ENCODE measurements around the gene KCNN1.
"Not testable (repeated sequence)": the region's sequence is repeated elsewhere in the genome, so short reads cannot be mapped to it uniquely, and the experiment has no call there.

Gene KCNN1

GRCh38 chr19:17998827-17999150 lies 31.9 kb downstream of the KCNN1 start:
- Mint-ChIP-seq H3K27me3 (no peaks in the 10 kb centered on the region), H3K36me3 (ENCODE audit: low read depth) (peaks cover 9% of the 10 kb centered on the region), H3K4me1 (ENCODE audit: low read depth) (peaks cover 27% of the 10 kb centered on the region), H3K4me3 (no peak overlapping the region), H3K9me3 (no peaks in the 10 kb centered on the region), H3K27ac (no peak overlapping the region)
- DNase-seq = no peak

GRCh38 chr19:17999684-18000479 lies 33.0 kb downstream of the KCNN1 start:
- Mint-ChIP-seq H3K4me3 (peak overlapping the region; percentile 88), H3K4me1 (ENCODE audit: low read depth) (peaks cover 27% of the 10 kb centered on the region), H3K9me3 (no peaks in the 10 kb centered on the region), H3K27me3 (no peaks in the 10 kb centered on the region), H3K27ac (peak overlapping the region; percentile 97), H3K36me3 (ENCODE audit: low read depth) (peaks cover 10% of the 10 kb centered on the region)
- no peak for DNase-seq

GRCh38 chr19:18000480-18000914 lies 33.6 kb downstream of the KCNN1 start:
- peaks cover 27% of the 10 kb centered on the region for H3K4me1 Mint-ChIP-seq (ENCODE audit: low read depth)
- H3K4me3 Mint-ChIP-seq = peak overlapping the region; percentile 88
- H3K27me3 Mint-ChIP-seq = no peaks in the 10 kb centered on the region

GRCh38 chr19:18000915-18001776 lies 34.2 kb downstream of the KCNN1 start:
- Mint-ChIP-seq H3K27ac (peak overlapping the region; percentile 97), H3K36me3 (ENCODE audit: low read depth) (peaks cover 11% of the 10 kb centered on the region), H3K9me3 (no peaks in the 10 kb centered on the region), H3K27me3 (no peaks in the 10 kb centered on the region), H3K4me3 (peak overlapping the region; percentile 88), H3K4me1 (ENCODE audit: low read depth) (peaks cover 27% of the 10 kb centered on the region)
- DNase-seq = peak; percentile 91

More at GRCh38 chr19:18000480-18000914, 33.6 kb downstream of the KCNN1 start:
- Mint-ChIP-seq H3K9me3 (no peaks in the 10 kb centered on the region), H3K36me3 (ENCODE audit: low read depth) (peaks cover 11% of the 10 kb centered on the region), H3K27ac (peak overlapping the region; percentile 97)
- peak; percentile 53 for DNase-seq

GRCh38 chr19:18001777-18002345 lies 35.0 kb downstream of the KCNN1 start:
- peaks cover 13% of the 10 kb centered on the region for H3K36me3 Mint-ChIP-seq (ENCODE audit: low read depth)
- H3K4me1 Mint-ChIP-seq (ENCODE audit: low read depth) = peaks cover 29% of the 10 kb centered on the region
- H3K4me3 Mint-ChIP-seq = peak overlapping the region; percentile 88
- H3K9me3 Mint-ChIP-seq = no peaks in the 10 kb centered on the region
- no peak for DNase-seq
- peak overlapping the region; percentile 87 for H3K27ac Mint-ChIP-seq
- H3K27me3 Mint-ChIP-seq = no peaks in the 10 kb centered on the region

- H3K4me3 Mint-ChIP-seq = peak overlapping the region; percentile 88
- H3K36me3 Mint-ChIP-seq (ENCODE audit: low read depth) = peaks cover 16% of the 10 kb centered on the region
These were observed 35.5 kb downstream of the KCNN1 start for GRCh38 chr19:18002347-18002850.

GRCh38 chr19:18005750-18006149 lies 38.8 kb downstream of the KCNN1 start:
- H3K36me3 Mint-ChIP-seq (ENCODE audit: low read depth) = peaks cover 38% of the 10 kb centered on the region
- DNase-seq, H3K9me3 Mint-ChIP-seq, H3K4me3 Mint-ChIP-seq, H3K27ac Mint-ChIP-seq, H3K27me3 Mint-ChIP-seq: not testable (repeated sequence)
- peaks cover 46% of the 10 kb centered on the region for H3K4me1 Mint-ChIP-seq (ENCODE audit: low read depth)

More at GRCh38 chr19:18002347-18002850, 35.5 kb downstream of the KCNN1 start:
- H3K27me3 Mint-ChIP-seq = no peaks in the 10 kb centered on the region
- DNase-seq = peak; percentile 50
- peak overlapping the region; percentile 87 for H3K27ac Mint-ChIP-seq
- peaks cover 31% of the 10 kb centered on the region for H3K4me1 Mint-ChIP-seq (ENCODE audit: low read depth)
- H3K9me3 Mint-ChIP-seq = no peaks in the 10 kb centered on the region

- DNase-seq = peak; percentile 87
- Mint-ChIP-seq H3K4me3 (peak overlapping the region; percentile 78), H3K27me3 (no peaks in the 10 kb centered on the region), H3K4me1 (ENCODE audit: low read depth) (peaks cover 43% of the 10 kb centered on the region), H3K9me3 (no peaks in the 10 kb centered on the region), H3K27ac (peak overlapping the region; percentile 93), H3K36me3 (ENCODE audit: low read depth) (peaks cover 47% of the 10 kb centered on the region)
These were observed 40.4 kb downstream of the KCNN1 start for GRCh38 chr19:18007044-18007916.

GRCh38 chr19:18007917-18008673 lies 41.2 kb downstream of the KCNN1 start, which contains the start of gene ARRDC2:
TSS of gene ARRDC2 (plus strand) at chr19:18008170. CDS start at chr19:18008311, 141 bp downstream.
- H3K9me3 Mint-ChIP-seq = no peaks in the 10 kb centered on the region
- H3K27ac Mint-ChIP-seq = peak within 1 kb of the TSS; percentile 93
- peaks cover 51% of the 10 kb centered on the region for H3K36me3 Mint-ChIP-seq (ENCODE audit: low read depth)
- H3K27me3 Mint-ChIP-seq = no peaks in the 10 kb centered on the region
- DNase-seq = peak; percentile 89
- H3K4me1 Mint-ChIP-seq (ENCODE audit: low read depth) = peaks cover 44% of the 10 kb centered on the region
- H3K4me3 Mint-ChIP-seq = peak within 1 kb of the TSS; percentile 78

- peak overlapping the region; percentile 93 for H3K27ac Mint-ChIP-seq
- DNase-seq = no peak
- no peaks in the 10 kb centered on the region for H3K9me3 Mint-ChIP-seq
- peaks cover 58% of the 10 kb centered on the region for H3K36me3 Mint-ChIP-seq (ENCODE audit: low read depth)
- no peaks in the 10 kb centered on the region for H3K27me3 Mint-ChIP-seq
- peak overlapping the region; percentile 74 for H3K4me3 Mint-ChIP-seq
- H3K4me1 Mint-ChIP-seq (ENCODE audit: low read depth) = peaks cover 49% of the 10 kb centered on the region
These were observed 41.9 kb downstream of the KCNN1 start for GRCh38 chr19:18008814-18009213.

- peaks cover 64% of the 10 kb centered on the region for H3K36me3 Mint-ChIP-seq (ENCODE audit: low read depth)
- peaks cover 56% of the 10 kb centered on the region for H3K4me1 Mint-ChIP-seq (ENCODE audit: low read depth)
- no peak for DNase-seq
These were observed 42.6 kb downstream of the KCNN1 start for GRCh38 chr19:18009412-18010066.

GRCh38 chr19:18010149-18010548 lies 43.2 kb downstream of the KCNN1 start:
- Mint-ChIP-seq H3K9me3 (no peaks in the 10 kb centered on the region), H3K4me1 (ENCODE audit: low read depth) (peaks cover 61% of the 10 kb centered on the region), H3K27me3 (no peaks in the 10 kb centered on the region), H3K36me3 (ENCODE audit: low read depth) (peaks cover 67% of the 10 kb centered on the region), H3K4me3 (no peak overlapping the region), H3K27ac (no peak overlapping the region)
- DNase-seq = no peak

More at GRCh38 chr19:18009412-18010066, 42.6 kb downstream of the KCNN1 start:
- Mint-ChIP-seq H3K9me3 (no peaks in the 10 kb centered on the region), H3K4me3 (peak overlapping the region; percentile 74), H3K27me3 (no peaks in the 10 kb centered on the region), H3K27ac (no peak overlapping the region)

Data from activated T-cell treated with anti-CD3 and anti-CD28 coated beads, Interleukin-2, amount 50 U/mL, for 24 hours (primary cell).